SK-N-DZ (cell line): ENCODE results near the gene CACNG3.

Experiments used
- DNase-seq: peaks from one replicate; pipeline ENCODE4 v3.0.0-alpha.2; 2015; ENCODE audit warnings: low spot score
- small RNA-seq, 2 experiments: library from RNA; depleted of rRNA; stranded (forward); fragments of <200 nt; gene quantifications; one replicate each; pipeline ENCODE3, GENCODE V24; 2014

The CACNG3 gene

DNA sequence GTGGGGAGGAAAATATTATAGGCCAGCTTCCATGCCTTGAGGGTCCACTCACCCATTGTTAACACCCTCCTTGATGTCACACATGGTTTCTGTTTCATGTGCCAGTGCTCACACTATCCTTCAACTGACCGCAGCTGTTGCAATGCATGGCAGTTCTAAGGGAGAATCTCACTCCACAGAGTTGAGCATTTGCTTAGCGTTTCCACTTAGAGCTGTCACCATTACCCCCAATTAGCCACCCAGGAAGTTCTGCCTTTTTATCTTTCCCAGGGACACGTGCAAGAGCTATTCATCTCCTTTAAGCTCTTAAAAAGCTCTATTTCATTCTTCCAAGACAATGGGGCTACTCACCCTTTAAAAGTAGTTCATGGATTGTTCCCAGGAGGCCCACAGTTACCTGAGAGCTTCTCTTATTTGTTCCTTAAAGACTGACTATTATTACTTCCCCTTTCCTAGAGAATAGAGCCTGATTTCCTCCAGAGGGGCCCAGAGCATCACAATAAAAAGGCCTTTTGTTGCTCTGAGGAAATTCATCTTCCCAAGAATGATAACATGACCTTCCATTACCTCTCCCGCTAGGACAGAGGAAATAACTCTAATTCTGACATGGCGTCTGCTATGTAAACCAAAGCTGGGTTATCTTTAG lies 126.8 kb downstream of the CACNG3 start:
- no peak for DNase-seq

DNA sequence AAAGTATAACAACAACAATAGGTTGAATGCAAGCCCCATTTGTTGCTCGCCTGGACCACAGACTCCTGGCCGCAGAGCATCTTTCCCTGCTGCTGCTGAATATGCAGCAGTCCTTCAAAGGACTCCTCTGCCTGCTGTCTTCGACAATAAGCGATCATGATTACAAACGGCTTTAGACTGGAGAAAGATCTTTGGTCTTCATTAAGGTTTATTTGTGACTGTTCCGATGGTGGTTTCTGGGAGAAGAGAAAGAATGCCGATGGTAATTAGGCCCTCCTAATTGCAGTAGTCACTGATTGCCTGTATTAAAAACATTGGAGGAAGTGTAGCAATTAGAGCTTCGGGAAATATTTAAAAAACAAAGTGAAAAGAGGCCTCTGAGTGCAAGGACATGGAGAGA lies 138.2 kb downstream of the CACNG3 start:
- DNase-seq, result no peak

DNA sequence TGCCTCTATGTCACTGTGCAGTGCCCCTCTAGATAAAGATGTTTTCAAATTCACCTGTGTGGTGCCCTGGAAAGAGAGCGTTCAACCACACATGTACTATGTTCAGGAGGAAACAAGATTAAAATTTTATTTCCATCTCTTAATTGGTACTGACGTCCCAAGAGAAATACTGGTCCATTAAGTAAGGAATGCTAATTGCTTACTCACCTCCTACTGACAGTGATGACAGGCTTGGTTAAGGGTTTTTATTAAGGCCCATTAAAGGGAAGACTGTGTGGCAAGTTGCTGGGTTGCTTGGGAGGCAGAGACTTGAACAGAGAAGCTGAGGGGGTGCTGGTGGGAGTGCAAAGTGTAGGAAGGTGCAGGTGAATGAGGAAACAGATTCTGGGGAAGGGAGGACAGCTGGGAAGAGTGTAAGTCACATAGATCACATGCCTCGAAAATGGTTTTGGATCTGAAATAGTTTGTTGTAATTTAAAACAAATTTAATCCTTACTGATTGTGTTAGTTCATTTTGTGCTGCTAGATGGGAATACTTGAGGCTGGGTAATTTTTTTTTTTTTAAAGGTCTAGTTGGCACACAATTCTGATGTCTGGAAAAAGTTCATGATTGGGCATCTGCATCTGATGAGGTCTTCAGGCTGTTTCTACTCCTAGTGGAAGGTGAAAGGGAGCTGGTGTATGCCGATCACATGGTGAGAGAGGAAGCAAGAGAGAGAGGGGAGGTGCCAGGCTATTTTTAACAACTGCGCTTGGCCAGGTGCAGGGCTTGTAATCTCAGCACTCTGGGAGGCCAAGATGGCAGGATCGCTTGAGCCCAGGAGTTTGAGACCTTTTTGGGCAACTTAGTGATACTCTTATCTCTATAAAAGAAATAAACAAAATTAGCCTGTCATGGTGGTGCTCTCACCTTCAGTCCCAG lies 140.5 kb downstream of the CACNG3 start:
- no peak for DNase-seq

- DNase-seq, result no peak
These were observed 152.9 kb downstream of the CACNG3 start for GRCh38 chr16:24409045-24409444.

Small RNAs within 50 kb of the gene (small RNA-seq; reads per million reads assigned to genes)
- 0 reads per million in 2 experiments for gene RF00408
- gene RNU7-24P, result 0 reads per million in 2 experiments
